Loucy (cell line): ENCODE data around the gene PPFIBP2.

ENCODE experiments used
- EZH2phosphoT487 ChIP-seq: fragments of 200-600 bp; IDR thresholded peaks from 2 replicates; pipeline ENCODE4 v1.6.1; 2018; ENCODE audit warnings: antibody characterized with exemption, mild to moderate bottlenecking, moderate library complexity, borderline replicate concordance
- TF ChIP-seq, protein P1 (sequence below): fragments of 200-600 bp; sonication (generic); conservative IDR thresholded peaks from 2 replicates; pipeline ENCODE4 v1.5.1; 2014; ENCODE audit warnings: mild to moderate bottlenecking, antibody characterized with exemption, low read length

DNA sequence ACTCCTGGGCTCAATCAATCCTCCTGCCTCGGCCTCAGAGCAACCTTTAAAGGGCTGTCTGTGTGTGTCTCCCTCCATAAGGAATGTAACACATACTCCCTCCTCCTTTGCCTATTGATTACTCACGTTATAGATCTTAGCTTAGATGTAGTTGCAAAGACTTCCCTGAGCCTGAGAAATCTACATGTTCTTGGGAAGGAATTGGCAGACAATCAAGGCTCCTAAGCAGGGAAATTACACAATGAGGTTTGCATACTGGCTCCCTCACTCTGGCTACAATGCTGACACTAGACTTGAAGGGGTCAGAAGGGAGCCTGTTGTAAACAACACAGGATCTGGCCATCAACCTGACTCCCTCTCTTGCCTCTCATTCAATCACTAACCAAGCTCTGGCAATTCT lies 33.7 kb upstream of the PPFIBP2 start:
- TF ChIP-seq, protein P1, sequence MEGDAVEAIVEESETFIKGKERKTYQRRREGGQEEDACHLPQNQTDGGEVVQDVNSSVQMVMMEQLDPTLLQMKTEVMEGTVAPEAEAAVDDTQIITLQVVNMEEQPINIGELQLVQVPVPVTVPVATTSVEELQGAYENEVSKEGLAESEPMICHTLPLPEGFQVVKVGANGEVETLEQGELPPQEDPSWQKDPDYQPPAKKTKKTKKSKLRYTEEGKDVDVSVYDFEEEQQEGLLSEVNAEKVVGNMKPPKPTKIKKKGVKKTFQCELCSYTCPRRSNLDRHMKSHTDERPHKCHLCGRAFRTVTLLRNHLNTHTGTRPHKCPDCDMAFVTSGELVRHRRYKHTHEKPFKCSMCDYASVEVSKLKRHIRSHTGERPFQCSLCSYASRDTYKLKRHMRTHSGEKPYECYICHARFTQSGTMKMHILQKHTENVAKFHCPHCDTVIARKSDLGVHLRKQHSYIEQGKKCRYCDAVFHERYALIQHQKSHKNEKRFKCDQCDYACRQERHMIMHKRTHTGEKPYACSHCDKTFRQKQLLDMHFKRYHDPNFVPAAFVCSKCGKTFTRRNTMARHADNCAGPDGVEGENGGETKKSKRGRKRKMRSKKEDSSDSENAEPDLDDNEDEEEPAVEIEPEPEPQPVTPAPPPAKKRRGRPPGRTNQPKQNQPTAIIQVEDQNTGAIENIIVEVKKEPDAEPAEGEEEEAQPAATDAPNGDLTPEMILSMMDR: no peak
- no peak for TF ChIP-seq EZH2phosphoT487
